ENCODE measurements around the gene DRD2.

Gene DRD2

DNA sequence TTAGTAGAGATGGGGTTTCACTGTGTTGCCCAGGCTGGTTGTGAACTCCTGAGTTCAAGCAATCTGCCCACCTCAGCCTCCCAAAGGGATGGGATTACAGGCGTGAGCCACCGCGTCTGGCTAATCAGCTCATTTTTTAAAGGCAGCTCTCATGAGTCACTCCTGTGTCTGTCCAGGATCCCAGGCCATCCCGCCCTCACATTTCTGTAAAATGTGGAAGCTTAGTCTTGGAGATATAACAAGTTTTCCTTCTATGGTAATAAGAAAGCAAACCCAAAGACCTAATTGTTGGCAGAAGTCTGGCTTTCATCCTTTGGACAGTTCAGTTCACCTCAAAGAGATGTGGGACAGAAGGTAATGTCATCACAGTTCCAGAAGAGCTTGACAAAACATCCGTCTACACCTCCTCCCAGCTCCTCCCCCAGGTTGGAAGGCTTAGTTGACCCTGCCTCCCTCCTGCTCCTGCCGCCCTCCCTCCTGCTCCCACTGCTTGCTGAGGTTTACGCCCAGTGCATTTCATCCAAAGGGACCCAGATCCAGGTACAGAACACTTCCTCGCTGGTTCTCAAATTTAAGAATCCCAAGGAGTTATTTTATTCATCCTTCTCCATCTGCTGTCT lies 6.4 kb downstream of the DRD2 start:
- TF ChIP-seq RAD21 (IDR thresholded peaks at IDR 0.05; ENCODE audit: low read depth): no peak
- TF ChIP-seq EGR1 (IDR thresholded peaks at IDR 0.05): no peak
- no peak for TF ChIP-seq TCF12 (IDR thresholded peaks at IDR 0.05; ENCODE audit: low read depth)
- TF ChIP-seq, protein P1, sequence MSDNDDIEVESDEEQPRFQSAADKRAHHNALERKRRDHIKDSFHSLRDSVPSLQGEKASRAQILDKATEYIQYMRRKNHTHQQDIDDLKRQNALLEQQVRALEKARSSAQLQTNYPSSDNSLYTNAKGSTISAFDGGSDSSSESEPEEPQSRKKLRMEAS (IDR thresholded peaks at IDR 0.05): no peak
- TF ChIP-seq CEBPB (IDR thresholded peaks at IDR 0.05): no peak
- TF ChIP-seq, protein P2, sequence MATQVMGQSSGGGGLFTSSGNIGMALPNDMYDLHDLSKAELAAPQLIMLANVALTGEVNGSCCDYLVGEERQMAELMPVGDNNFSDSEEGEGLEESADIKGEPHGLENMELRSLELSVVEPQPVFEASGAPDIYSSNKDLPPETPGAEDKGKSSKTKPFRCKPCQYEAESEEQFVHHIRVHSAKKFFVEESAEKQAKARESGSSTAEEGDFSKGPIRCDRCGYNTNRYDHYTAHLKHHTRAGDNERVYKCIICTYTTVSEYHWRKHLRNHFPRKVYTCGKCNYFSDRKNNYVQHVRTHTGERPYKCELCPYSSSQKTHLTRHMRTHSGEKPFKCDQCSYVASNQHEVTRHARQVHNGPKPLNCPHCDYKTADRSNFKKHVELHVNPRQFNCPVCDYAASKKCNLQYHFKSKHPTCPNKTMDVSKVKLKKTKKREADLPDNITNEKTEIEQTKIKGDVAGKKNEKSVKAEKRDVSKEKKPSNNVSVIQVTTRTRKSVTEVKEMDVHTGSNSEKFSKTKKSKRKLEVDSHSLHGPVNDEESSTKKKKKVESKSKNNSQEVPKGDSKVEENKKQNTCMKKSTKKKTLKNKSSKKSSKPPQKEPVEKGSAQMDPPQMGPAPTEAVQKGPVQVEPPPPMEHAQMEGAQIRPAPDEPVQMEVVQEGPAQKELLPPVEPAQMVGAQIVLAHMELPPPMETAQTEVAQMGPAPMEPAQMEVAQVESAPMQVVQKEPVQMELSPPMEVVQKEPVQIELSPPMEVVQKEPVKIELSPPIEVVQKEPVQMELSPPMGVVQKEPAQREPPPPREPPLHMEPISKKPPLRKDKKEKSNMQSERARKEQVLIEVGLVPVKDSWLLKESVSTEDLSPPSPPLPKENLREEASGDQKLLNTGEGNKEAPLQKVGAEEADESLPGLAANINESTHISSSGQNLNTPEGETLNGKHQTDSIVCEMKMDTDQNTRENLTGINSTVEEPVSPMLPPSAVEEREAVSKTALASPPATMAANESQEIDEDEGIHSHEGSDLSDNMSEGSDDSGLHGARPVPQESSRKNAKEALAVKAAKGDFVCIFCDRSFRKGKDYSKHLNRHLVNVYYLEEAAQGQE (IDR thresholded peaks at IDR 0.05; ENCODE audit: low read depth): no peak
- no peak for TF ChIP-seq FOXM1 (IDR thresholded peaks at IDR 0.05; ENCODE audit: borderline replicate concordance, low read depth)
- no peak for TF ChIP-seq YY1 (IDR thresholded peaks at IDR 0.05; ENCODE audit: low read depth)
- TF ChIP-seq, protein P3, sequence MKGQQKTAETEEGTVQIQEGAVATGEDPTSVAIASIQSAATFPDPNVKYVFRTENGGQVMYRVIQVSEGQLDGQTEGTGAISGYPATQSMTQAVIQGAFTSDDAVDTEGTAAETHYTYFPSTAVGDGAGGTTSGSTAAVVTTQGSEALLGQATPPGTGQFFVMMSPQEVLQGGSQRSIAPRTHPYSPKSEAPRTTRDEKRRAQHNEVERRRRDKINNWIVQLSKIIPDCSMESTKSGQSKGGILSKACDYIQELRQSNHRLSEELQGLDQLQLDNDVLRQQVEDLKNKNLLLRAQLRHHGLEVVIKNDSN (IDR thresholded peaks at IDR 0.05): no peak
- TF ChIP-seq ZBTB7A (IDR thresholded peaks at IDR 0.05; ENCODE audit: low read depth): no peak
- TF ChIP-seq TAF1 (IDR thresholded peaks at IDR 0.05; ENCODE audit: low read depth): no peak
- TF ChIP-seq TEAD4 (IDR thresholded peaks at IDR 0.05): no peak

DNA sequence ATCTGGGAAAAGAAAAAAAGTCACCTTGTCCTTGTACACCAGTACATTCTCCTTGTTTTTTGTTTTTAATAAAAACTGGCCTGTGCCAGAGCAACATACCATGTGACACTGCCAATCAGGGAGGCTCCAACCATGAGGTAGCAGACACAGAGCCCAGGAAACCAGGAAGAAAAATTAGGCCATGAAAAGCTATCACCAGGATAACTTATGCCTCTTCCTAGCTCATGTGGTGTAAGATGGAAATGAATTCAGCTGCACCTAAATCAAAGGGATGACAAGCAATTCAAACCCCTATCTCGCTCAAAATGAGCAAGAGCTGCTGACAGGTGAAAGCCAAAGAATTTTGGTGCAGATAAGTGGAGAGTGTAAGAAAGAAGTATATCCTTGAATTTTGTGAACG lies 7.7 kb downstream of the DRD2 start:
- TF ChIP-seq RAD21 (IDR thresholded peaks at IDR 0.05; ENCODE audit: low read depth) (no peak), CEBPB (IDR thresholded peaks at IDR 0.05) (no peak), FOXM1 (IDR thresholded peaks at IDR 0.05; ENCODE audit: borderline replicate concordance, low read depth) (no peak), TAF1 (IDR thresholded peaks at IDR 0.05; ENCODE audit: low read depth) (no peak)
- TF ChIP-seq, protein P1 (IDR thresholded peaks at IDR 0.05): no peak

DNA sequence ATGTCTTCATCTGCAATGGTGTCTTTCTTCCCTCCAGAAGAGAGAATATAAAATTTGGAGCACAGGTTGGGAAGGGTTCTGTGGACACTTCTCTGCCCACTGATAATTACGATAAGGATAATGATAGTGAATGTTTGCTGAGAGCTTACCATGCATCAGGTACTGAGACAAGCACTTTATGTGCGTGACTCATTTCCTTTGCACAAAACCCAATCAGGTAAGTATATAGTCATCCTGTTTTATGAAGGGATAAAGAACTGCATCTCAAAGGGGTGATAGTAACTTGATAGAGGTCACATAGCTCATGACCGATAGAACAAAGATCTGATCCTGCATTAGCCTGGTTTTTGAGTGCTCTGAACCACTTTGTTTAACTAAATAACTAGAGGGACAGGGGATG lies 9.4 kb downstream of the DRD2 start:
- TF ChIP-seq, protein P3 (IDR thresholded peaks at IDR 0.05): no peak
- no peak for TF ChIP-seq RAD21 (IDR thresholded peaks at IDR 0.05; ENCODE audit: low read depth)
- TF ChIP-seq TAF1 (IDR thresholded peaks at IDR 0.05; ENCODE audit: low read depth): no peak
- TF ChIP-seq CREB1 (IDR thresholded peaks at IDR 0.05; ENCODE audit: low read depth): no peak
- no peak for TF ChIP-seq FOXM1 (IDR thresholded peaks at IDR 0.05; ENCODE audit: borderline replicate concordance, low read depth)
- TF ChIP-seq, protein P1 (IDR thresholded peaks at IDR 0.05): no peak
- TF ChIP-seq TEAD4 (IDR thresholded peaks at IDR 0.05): no peak
- TF ChIP-seq ZBTB7A (IDR thresholded peaks at IDR 0.05; ENCODE audit: low read depth): no peak
- no peak for TF ChIP-seq CEBPB (IDR thresholded peaks at IDR 0.05)
- TF ChIP-seq TCF12 (IDR thresholded peaks at IDR 0.05; ENCODE audit: low read depth): no peak
- no peak for TF ChIP-seq EGR1 (IDR thresholded peaks at IDR 0.05)
- TF ChIP-seq, protein P2 (IDR thresholded peaks at IDR 0.05; ENCODE audit: low read depth): no peak
- no peak for TF ChIP-seq YY1 (IDR thresholded peaks at IDR 0.05; ENCODE audit: low read depth)
- TF ChIP-seq EP300 (IDR thresholded peaks at IDR 0.05; ENCODE audit: borderline replicate concordance): no peak
- TF ChIP-seq NFIC (IDR thresholded peaks at IDR 0.05): no peak

DNA sequence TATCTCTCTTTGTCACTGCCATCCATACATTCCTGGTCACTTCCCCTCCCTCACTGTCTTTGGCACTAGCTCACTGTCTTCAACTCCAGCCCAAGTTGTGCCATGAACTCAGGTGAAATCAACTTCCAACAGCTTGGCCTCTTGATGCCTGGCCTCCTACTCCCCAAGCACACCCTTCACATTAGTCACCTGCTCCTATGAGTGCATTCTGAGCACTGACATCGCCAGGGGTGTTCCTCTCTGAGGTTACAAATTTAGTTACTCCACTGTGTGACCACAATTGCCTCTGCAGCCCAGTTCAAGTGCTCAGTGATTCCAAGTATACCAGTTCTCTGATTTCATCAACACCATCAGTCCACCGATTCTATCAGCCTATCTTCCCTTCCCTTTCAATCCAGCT lies 10.8 kb downstream of the DRD2 start:
- no peak for TF ChIP-seq YY1 (IDR thresholded peaks at IDR 0.05; ENCODE audit: low read depth)
- TF ChIP-seq FOXM1 (IDR thresholded peaks at IDR 0.05; ENCODE audit: borderline replicate concordance, low read depth): no peak
- TF ChIP-seq, protein P3 (IDR thresholded peaks at IDR 0.05): no peak
- TF ChIP-seq ZBTB7A (IDR thresholded peaks at IDR 0.05; ENCODE audit: low read depth): no peak
- TF ChIP-seq, protein P1 (IDR thresholded peaks at IDR 0.05): no peak

DNA sequence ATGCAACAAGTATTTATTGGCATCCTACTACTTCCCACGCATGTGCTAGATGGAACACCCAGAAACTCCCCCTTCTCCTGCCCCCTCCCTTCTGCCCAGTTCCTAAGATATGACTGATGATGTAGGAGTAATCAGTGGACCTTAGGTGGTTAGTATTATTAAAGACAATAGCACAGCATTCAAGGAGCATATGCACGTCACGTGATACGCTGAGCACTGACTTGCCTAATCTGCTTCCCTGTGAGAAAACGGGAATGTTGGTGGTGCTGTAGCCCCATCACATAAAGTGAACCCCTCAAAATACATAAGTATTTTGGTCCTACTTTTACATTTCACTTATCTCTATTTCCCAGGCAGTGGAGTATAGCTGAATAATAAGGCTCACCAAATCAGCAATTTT lies 12.4 kb downstream of the DRD2 start:
- TF ChIP-seq EP300 (IDR thresholded peaks at IDR 0.05; ENCODE audit: borderline replicate concordance) (no peak), RAD21 (IDR thresholded peaks at IDR 0.05; ENCODE audit: low read depth) (no peak), TEAD4 (IDR thresholded peaks at IDR 0.05) (no peak), TCF12 (IDR thresholded peaks at IDR 0.05; ENCODE audit: low read depth) (no peak), YY1 (IDR thresholded peaks at IDR 0.05; ENCODE audit: low read depth) (no peak), NFIC (IDR thresholded peaks at IDR 0.05) (no peak), TAF1 (IDR thresholded peaks at IDR 0.05; ENCODE audit: low read depth) (no peak), CREB1 (IDR thresholded peaks at IDR 0.05; ENCODE audit: low read depth) (no peak), EGR1 (IDR thresholded peaks at IDR 0.05) (no peak), FOXM1 (IDR thresholded peaks at IDR 0.05; ENCODE audit: borderline replicate concordance, low read depth) (no peak), ZBTB7A (IDR thresholded peaks at IDR 0.05; ENCODE audit: low read depth) (no peak), CEBPB (IDR thresholded peaks at IDR 0.05) (no peak)
- TF ChIP-seq, protein P2 (IDR thresholded peaks at IDR 0.05; ENCODE audit: low read depth): no peak
- TF ChIP-seq, protein P3 (IDR thresholded peaks at IDR 0.05): no peak
- TF ChIP-seq, protein P1 (IDR thresholded peaks at IDR 0.05): no peak

Data from Ishikawa (cell line).